GM19193 (cell line): ENCODE results near the gene CANX.

Source experiments
- POLR2A ChIP-seq: IDR thresholded peaks from 4 replicates; pipeline ENCODE4 v1.6.1; 2011; ENCODE audit not compliant: insufficient read depth, insufficient read length; ENCODE audit errors: extremely low read depth

CANX gene

GRCh38 chr5:179700401-179700918 lies 1.7 kb downstream of the CANX start:
- TF ChIP-seq POLR2A, result no peak

- TF ChIP-seq POLR2A, result no peak
These were observed 17.5 kb downstream of the CANX start for GRCh38 chr5:179716286-179716685.

GRCh38 chr5:179720222-179720621 lies 21.5 kb downstream of the CANX start:
- no peak for TF ChIP-seq POLR2A

GRCh38 chr5:179724163-179724562 lies 25.4 kb downstream of the CANX start:
- no peak for TF ChIP-seq POLR2A

GRCh38 chr5:179727106-179727505 lies 28.3 kb downstream of the CANX start:
- no peak for TF ChIP-seq POLR2A

- no peak for TF ChIP-seq POLR2A
These were observed 30.5 kb downstream of the CANX start for GRCh38 chr5:179729303-179729702.

- no peak for TF ChIP-seq POLR2A
These were observed 31.0 kb downstream of the CANX start for GRCh38 chr5:179729727-179730126.

- TF ChIP-seq POLR2A, result no peak
These were observed 31.6 kb downstream of the CANX start for GRCh38 chr5:179730356-179730755.

- no peak for TF ChIP-seq POLR2A
These were observed 32.1 kb downstream of the CANX start for GRCh38 chr5:179730852-179731251.

GRCh38 chr5:179731791-179732411 lies 33.1 kb downstream of the CANX start:
- TF ChIP-seq POLR2A, result no peak

- TF ChIP-seq POLR2A, result peak; percentile 84
These were observed 33.7 kb downstream of the CANX start, which contains the start of gene MAML1 for GRCh38 chr5:179732412-179732917. Gene MAML1, plus strand, starts transcription at chr5:179732822. Its CDS starts 291 bp downstream, at chr5:179733113.

- TF ChIP-seq POLR2A, result no peak
These were observed 34.4 kb downstream of the CANX start for GRCh38 chr5:179732918-179733771.

- no peak for TF ChIP-seq POLR2A
These were observed 35.0 kb downstream of the CANX start for GRCh38 chr5:179733772-179734126.

- TF ChIP-seq POLR2A, result no peak
These were observed 35.9 kb downstream of the CANX start for GRCh38 chr5:179734536-179735164.

- TF ChIP-seq POLR2A, result no peak
These were observed 40.0 kb downstream of the CANX start for GRCh38 chr5:179738742-179739141.
